ENCODE results near the gene BCO2.

GRCh38 chr11:112200252-112200651, 24.9 kb downstream of the BCO2 start:
- TF ChIP-seq, protein P1, sequence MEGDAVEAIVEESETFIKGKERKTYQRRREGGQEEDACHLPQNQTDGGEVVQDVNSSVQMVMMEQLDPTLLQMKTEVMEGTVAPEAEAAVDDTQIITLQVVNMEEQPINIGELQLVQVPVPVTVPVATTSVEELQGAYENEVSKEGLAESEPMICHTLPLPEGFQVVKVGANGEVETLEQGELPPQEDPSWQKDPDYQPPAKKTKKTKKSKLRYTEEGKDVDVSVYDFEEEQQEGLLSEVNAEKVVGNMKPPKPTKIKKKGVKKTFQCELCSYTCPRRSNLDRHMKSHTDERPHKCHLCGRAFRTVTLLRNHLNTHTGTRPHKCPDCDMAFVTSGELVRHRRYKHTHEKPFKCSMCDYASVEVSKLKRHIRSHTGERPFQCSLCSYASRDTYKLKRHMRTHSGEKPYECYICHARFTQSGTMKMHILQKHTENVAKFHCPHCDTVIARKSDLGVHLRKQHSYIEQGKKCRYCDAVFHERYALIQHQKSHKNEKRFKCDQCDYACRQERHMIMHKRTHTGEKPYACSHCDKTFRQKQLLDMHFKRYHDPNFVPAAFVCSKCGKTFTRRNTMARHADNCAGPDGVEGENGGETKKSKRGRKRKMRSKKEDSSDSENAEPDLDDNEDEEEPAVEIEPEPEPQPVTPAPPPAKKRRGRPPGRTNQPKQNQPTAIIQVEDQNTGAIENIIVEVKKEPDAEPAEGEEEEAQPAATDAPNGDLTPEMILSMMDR (IDR thresholded peaks at IDR 0.05) = no peak
- TF ChIP-seq EZH2 (IDR thresholded peaks at IDR 0.05) = no peak
